Activated gamma-delta T cell treated with Interleukin-2 at 50 U/mL for 16 hours (primary cell): Measurements from ENCODE around the gene CHPF2.
A peak's percentile ranks its signal among the peaks of the same experiment; 100 is the strongest.

ENCODE experiments used
- DNase-seq: peaks from one replicate; pipeline ENCODE4 v3.0.0-alpha.2; 2020

CHPF2 gene, protein sequence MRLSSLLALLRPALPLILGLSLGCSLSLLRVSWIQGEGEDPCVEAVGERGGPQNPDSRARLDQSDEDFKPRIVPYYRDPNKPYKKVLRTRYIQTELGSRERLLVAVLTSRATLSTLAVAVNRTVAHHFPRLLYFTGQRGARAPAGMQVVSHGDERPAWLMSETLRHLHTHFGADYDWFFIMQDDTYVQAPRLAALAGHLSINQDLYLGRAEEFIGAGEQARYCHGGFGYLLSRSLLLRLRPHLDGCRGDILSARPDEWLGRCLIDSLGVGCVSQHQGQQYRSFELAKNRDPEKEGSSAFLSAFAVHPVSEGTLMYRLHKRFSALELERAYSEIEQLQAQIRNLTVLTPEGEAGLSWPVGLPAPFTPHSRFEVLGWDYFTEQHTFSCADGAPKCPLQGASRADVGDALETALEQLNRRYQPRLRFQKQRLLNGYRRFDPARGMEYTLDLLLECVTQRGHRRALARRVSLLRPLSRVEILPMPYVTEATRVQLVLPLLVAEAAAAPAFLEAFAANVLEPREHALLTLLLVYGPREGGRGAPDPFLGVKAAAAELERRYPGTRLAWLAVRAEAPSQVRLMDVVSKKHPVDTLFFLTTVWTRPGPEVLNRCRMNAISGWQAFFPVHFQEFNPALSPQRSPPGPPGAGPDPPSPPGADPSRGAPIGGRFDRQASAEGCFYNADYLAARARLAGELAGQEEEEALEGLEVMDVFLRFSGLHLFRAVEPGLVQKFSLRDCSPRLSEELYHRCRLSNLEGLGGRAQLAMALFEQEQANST

DNA sequence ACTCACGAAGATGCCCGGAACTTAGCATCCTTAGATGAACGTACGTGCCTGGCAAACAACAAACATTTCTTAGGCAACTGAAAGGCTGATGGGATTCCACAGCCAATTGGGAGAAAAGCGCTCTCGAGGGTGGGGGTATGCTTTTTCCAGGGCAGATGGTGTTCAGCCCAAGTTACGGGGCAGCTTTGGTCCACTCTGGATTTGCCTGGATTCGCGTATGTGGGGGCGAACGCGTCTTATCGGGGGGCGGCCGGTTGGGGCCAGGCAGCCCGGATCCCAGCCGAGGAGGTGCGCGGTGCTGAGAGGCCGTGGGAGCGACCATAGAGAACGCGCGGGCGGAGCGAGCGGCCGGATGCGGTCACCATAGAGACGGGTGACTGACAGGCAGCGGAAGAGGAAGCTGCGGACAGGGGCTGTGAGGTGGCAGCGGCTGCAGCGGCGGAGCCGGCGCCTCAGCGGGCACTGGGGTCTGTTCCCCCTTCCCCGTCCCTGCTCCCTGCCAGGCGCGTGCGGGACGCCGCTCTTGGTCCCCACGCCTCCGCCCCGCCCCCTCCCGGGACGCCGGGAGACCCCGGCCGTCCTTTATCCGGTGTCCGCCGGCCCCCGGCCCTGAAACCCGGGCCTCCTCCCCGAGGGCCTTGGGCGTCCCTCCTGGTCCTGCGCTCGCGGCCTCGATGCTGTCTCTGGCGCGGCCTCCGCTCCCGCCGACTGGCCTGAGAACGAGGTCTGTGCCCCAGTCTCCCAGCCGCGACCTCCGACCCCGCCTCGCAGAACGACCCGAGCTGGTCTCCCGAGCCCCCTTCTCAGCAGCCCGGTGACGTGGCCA, at the start of gene CHPF2:
Gene CHPF2, plus strand, starts transcription at position 393 of the 826 bp plus-strand sequence. CDS start 1,529 bp downstream, outside the sequence.
- peak; percentile 91 for DNase-seq

DNA sequence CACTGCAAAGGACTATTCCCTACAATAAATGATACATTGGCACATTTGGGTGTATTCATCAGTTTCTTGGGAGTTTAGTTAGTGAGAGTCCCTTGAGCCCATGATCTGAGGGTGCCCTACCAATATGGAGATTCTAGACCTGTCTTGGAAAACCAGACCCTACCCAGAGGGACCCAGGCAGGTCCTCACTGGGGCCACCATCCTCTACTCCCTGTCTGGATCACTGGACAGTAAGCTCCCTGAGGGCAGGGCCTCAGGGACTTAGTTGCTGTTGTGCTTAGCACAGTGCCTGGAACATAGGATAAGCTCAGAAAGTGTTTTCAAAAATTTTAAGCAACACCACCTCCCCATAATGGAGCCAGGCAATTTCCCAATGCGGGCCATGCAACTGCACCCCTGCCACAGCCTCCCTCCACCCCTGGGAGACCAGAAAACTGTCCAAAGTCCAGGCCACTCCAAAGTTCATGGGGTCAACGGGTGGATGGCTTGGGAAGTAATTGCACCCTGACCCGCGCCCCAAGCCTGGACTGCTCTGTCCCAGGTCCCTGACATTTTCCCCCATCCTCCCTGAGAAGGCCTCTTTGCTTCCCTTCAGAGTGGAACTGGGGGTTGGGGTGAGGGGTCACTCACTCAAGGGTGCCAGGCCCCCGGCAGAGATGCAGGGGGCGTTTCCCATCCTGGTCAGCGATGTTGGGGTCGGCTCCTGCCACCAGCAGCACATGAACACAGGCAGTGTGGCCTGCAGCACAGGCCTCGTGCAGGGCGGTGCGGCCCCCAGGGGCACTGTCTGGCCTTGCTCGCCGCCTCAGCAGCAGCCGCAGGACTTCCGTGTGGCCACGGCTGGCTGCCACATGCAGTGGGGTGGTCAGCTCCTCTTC, 46.3 kb upstream of the CHPF2 start:
- DNase-seq, result no peak

DNA sequence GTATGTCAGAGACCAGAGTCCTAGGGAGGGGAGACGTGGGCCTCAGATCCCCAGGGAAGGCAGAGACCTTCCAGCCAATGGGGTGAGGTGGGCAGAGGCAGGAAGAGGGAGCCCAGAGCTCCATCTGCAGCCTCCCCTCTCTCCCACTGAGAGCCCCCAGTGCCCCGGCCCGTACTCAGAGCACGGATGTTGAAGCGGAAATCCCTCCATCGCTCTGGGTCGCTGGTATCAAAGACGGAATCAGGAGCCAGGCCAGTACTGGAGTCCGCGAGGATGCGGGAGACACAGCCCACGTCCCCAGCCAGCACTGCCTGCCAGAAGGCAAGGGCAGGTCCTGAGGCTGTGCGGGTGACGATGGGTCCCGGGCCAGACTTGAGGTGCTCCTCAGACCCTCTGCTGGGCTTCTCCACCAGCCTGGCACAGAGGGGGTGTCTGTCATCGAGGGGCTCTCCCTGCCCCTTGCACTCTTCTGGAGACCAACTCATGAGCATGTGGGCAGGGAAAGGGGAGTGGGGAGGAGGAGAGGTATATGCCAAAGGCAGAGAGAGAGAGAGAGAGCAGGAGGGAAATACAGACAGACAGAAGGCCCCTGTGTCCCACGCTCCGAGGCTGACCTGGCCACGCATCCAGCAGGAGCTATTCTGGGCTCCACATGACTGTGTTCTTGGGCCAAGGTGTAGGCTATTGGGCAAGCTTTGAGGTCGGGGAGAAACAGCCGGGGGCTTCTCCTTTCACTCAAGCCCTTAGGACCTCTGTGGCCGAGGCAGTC, 45.5 kb upstream of the CHPF2 start, which contains the start of gene ASB10:
Gene ASB10, minus strand, starts transcription at position 611 of the 769 bp plus-strand sequence. Its CDS starts 120 bp downstream, at position 491.
- no peak for DNase-seq

DNA sequence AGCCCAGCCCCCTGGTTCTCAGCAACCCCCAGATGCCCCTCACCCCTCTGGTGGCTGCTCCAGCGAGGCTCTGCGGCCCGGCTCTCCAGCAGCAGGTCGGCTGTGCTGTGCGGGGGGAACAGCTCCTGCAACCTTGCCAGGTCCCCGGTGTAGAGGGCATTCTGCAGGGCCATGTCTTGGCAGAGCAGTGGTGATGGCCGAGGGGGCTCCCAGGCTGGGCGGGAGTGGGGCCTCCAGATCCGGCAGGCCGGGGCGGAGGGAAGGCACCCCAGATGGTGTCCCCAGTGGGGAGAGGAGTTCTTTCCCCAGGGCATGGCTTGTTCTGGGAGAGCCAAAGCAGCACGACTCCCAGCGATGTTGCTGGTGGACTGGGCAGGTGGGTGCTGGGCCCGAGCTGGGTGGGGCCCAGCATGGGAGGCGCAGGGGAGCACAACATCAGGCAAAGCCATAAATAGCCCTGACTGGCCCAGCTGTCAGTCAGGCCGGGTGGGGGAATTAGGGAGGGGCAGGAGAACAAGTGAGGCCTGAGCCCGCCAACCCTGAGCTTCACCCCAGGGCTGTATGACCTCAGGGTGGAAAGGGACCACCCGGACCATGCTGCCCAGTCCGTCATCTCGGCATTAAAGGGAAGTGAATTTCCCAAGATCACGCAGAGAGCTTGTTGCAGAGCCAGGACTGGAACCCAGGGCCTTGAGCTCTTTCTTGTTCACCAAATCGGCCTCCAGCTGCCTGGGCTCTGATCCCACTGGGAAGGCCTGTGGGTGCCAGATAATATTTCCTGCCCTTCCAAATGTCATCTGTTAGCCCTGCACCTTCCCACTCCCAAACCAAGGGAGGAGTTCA, 44.7 kb upstream of the CHPF2 start:
- no peak for DNase-seq

DNA sequence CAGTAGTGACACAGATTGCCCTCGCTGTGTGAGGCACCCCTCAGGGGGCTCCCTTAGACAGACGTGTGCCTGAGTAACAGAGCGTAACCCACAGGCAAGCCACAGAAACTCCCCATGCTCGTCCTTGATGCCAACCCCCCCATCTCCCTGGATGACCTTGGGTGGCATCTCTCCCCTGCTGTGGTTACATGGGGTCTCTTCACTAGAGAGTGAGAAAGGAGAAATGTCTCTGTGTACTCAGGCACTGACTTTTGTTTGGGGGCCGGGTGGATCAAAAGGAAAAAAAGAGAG, 44.1 kb upstream of the CHPF2 start:
- no peak for DNase-seq

DNA sequence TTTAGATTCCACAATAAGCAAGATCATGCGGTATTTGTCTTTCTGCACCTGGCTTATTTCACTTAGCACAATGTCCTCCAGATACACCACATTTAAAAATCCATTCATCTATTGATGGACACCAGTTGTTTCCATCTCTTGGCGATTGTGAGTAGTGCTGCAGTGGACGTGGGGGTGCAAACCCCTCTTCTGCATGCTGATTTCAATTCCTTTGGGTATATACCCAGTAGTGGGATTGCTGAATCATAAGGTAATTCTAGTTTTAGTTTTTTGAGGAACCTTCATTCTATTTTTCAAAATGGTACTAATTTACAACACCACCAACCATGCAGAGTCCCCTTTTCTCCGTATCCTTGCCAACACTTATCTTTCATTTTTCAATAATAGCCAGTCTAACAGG, 43.2 kb upstream of the CHPF2 start:
- no peak for DNase-seq

DNA sequence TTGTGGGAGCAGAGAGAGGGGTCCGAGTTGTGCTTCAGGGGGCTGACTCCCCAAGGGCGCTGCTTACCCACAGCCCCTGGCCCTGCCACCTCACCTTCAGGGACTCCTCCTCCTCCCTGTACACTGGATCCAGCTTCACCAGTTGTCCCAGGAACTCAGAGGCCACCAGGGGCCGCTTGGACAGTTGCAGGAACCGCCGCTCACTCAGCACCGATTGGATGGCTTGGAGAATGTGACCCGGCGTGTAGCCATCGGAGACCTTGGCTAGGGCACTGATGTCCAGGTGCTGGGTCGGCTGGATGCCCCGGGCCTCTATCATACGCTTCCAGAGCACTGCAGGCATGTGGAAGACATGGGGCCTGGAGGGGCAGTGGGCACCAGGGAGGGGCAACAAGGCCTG, 40.7 kb upstream of the CHPF2 start:
- DNase-seq, result no peak

DNA sequence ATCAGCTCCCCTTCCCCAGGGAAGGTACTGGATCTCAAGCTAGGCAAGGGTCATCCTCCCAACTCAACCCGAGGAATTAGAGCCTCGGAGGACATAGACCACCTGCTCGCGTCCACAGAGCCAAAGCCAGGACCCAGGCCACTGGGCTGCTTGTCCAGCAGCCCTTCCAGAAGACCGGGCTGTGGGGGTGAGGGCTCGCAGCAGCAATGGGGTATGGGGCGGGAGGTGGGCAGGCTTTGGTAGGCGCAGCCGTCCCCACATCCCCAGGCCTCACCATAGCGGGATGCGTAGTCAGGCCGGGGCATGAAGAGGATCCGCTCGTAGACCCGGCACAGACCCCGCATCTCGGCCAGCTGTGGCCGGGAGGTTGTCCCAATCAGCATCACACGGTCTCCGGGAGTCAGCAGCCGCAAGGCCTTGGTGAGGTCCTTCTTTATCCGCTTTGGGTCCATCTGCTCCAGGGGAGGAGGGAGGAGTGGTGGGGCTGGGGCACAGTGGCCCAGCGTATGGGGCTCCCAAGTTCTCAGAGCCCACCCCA, 40.2 kb upstream of the CHPF2 start:
- DNase-seq, result no peak

DNA sequence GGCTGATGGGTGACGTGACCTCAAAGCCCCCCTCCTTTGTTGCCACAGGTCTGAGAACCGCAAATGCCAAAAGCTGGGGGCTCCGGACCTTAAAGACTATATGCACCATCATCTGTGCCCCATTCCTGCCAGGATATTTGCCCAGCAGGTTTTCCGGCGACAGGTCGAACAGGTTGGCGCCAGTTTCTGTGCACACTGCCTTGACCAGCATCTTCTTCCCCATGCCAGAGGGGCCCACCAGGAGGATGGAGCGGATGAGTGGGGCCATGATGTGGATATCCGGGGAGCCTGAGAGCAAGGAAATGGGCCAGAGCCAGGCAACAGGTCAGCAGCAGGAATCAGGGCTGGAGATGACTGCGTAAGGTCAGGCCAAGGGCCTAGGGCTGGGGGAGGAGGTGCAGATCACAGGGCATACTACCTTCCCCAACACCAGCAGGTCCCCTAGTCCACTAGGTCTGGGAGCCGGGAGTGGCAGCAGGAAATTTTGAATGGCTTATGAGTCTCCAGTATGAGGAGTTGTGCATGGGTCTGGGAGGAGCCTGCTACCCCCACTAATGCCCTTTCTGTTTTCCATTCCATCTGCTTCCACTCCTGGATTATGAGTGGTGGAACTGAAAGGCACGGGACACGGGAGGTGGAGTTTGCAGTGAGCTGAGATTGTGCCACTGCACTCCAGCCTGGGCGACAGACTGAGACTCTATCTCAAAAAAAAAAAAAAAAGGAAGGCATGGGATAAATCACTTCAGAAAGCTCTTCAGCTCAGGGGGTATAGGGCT, 38.9 kb upstream of the CHPF2 start:
- DNase-seq, result no peak

DNA sequence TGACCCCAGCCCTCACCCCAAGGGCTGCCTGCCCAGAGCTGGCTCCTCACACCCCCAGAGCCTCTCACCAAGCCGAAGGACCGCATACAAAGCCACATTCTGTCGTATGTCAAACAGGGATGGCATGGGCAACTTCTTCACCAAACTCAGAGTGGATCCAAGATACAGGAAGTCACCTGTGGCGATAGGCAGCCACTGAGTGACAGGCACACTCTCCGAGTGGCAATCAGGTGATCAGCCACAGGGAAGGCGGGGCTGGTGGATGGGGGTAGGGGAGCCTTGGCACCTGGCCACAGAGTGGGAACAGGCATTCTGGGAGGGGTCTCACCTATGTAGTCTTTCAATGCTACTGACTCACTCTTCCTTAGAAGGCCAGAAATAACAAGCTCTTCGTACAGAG, 38.1 kb upstream of the CHPF2 start:
- DNase-seq, result no peak

DNA sequence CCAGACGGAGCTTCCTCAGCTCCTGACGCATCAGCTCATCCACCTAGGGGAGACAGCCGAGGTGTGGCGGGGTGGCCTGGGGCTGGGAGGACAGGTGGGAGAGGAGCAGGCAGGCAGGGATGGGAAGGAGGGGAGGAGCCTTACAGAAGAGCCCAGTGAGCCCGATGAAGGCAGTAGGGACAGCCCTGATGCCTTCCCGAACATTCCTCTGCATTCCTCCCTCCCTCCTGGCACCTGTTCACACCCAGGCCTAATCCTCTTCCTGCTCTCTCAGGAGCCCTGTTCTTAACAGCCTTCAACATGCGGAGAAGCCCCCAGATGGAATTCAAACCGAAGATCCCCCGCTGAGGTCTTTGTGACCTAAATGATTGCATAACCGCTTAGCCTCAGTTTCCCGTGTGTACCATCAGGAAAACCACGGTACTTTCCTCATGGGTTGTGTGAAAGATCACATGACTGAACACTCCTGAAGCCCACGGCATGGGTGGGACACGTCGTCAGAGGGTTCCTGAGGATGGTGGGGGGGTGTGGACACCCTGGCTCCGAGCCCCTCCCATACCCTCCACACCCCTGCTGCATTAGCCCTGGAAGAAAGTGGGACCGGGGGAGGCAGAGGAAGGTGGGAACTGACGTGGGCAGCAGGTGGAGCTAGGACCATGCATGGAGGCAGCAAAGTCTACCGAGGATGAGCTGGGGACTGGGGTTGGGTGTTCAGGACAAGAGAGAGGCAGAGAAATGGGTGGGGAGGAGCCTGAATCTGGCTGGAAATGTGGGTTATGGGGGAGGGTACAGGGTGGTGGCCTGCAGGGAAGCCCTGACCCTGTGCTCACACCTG, 36.5 kb upstream of the CHPF2 start:
- DNase-seq, result no peak

DNA sequence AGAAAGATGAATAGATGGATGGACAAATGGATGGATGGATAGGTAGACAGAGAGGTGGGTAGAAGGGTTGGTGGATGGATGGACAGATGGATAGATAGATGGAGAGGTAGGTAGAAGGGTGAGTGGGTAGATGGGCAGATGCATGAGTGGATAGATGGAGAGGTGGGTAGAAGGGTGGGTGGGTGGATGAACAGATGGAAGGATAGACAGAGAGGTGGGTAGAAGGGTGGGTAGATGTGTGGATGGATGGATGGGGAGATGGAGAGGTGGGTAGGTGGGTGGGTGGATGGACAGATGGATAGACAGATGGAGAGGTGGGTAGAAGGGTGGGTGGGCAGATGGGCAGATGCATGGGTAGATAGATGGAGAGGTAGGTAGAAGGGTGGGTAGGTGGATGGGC, 34.4 kb upstream of the CHPF2 start:
- no peak for DNase-seq

DNA sequence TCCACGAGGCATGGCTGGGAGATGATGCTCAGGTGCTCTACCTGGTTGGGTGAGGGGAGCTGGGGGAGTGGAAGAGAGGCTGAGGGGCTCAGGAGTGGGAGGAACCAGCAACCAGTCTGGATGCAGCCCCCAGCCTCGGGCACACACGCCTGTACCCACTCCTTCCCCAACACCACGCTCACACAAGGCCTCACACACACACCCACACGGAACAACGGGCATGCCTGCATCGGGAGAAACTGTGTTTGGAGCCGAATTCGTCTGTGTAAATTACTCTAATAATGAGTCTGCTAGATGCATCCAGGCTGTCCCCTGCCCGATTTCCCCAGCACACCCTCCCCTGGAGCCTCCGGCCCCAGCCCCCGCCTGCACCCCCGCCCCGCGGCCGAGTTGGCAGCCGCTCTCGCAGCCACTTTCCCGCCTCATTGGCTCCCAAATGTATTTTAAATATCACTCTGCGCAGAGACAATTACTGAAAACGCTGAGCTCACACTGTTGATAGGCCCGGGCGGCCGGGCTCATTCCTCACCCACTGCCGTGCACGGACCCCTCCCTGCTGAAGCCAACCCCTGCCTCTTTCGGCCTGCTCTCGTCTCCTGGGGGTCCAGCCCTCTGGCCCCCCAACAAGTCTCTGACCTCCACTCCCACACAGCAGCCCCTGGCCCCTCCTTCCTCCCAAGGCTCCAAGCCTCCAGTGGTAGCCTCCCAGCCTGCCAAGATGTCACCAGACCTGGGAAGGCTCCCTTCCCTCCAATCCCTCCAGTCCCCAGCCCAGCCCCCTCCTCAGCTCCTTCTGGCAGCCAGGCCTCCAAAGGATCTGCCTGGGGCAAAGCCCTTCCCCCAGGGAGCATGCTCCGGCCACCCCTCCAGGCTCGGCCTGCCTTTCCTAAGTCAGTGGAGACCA, 33.1 kb upstream of the CHPF2 start:
- DNase-seq, result no peak

DNA sequence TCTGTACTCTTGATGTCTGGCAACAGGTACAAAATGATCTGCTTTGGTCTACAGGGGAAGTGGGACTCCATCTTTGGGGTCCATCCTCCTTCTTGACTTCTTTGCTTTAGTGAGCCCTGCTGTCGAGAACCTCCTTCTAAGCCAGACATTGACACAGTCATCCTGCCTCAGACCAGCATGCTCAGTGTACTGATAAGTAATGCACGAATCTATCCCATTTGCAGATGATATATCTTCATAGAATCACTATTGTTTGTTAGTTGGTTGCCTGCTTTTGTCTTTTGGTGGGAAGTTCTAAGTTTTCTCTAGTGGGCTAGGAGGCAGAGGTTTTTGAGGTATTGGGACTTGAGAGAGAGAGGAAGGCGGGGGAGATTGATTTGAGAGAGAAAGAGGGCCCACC, 30.9 kb upstream of the CHPF2 start:
- DNase-seq, result no peak

DNA sequence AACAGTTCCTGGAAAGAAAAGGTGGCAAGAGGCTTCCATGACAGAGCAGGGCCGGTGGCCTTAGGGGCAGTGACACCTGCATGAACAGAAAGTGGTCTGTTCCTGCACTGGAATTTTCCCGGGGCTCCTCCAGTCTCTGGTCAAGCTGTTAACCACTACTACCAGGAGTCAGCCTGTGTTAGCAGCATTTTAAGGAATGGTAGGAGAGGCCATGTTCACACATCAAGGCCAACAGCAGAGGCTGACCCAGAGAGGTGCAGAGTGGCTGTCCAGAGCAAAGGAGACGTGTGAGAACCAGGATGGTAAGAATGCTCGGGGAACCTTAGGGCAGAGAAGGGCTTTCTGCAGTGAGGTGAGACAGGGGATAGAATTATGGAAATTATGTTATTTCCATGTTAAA, 30.5 kb upstream of the CHPF2 start:
- DNase-seq, result no peak

DNA sequence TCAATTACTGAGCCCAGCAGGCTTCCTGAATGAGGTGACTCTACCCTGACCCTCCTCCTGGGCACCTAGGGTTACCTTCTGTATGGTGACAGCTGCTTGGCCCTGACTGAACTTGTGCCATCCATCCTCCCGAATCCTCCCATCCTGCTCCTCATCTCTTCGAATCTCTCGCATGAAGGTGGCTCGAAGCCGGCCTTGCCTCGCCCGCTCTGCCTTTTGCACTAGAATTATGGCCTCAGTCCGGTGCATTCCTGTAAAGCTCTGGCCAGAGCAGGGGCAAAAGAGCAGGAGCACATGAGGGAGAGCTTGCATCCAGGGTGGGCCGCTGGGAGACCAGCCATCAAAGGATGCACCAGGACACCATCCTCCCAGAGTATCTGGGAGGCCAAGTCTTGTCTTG, 29.4 kb upstream of the CHPF2 start:
- DNase-seq, result no peak

DNA sequence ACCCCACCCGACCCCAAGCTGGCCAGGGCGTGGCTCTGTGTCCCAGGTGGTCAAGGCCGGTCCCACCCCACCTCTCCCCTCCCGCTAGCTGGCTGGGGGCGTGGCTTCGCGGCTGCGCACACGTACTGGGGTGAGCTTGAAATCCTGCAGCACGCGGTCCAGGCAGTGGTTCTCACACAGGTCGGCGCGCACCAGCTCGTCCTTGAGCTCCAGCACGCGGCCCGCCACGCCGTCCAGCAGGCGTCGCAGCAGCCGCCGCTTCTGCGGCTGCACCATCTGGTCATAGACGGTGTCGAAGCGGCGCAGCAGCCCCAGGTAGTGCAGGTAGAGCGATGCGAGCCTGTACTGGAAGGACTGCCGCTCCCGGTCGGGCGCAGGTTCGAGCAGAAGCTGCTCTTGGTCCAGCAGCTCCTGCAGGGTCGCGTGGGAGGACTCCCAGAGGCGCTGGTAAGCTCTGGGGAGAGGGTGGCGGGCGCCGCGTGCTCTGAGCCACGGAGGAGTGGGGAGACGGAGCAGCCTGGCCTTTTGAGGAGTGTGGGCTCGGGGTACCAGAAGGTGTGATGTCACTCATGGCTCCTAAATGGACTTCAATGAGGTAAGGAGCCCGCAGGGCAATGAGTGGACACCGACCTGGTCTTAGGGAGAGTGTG, 27.8 kb upstream of the CHPF2 start:
- no peak for DNase-seq
